Measurements from ENCODE around the gene PTGDR.

PTGDR gene

DNA sequence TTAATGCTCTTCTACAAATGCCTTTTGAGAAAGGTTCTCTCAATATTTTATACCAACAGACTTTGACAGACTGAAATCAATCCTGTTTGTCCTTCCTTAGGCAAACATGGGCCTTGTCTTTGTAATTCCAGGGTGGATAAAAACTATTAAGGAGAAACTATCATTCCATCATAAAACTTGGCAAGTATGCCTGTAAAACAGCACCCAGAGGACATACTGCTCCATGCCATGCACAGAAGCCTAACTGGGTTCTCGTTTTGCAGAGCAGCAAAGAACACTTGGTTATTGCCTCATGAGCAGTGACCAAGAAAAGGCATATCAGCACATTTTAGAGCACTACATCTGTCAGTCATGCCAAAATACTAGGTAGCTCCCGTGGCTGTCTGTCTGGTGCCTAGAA lies 33.8 kb upstream of the PTGDR start:
- no peak for DNase-seq (ENCODE audit: low read depth)
- TF ChIP-seq, protein P1, sequence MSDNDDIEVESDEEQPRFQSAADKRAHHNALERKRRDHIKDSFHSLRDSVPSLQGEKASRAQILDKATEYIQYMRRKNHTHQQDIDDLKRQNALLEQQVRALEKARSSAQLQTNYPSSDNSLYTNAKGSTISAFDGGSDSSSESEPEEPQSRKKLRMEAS (IDR thresholded peaks at IDR 0.05; ENCODE audit: low read depth, low read length) = no peak
- TF ChIP-seq, protein P2, sequence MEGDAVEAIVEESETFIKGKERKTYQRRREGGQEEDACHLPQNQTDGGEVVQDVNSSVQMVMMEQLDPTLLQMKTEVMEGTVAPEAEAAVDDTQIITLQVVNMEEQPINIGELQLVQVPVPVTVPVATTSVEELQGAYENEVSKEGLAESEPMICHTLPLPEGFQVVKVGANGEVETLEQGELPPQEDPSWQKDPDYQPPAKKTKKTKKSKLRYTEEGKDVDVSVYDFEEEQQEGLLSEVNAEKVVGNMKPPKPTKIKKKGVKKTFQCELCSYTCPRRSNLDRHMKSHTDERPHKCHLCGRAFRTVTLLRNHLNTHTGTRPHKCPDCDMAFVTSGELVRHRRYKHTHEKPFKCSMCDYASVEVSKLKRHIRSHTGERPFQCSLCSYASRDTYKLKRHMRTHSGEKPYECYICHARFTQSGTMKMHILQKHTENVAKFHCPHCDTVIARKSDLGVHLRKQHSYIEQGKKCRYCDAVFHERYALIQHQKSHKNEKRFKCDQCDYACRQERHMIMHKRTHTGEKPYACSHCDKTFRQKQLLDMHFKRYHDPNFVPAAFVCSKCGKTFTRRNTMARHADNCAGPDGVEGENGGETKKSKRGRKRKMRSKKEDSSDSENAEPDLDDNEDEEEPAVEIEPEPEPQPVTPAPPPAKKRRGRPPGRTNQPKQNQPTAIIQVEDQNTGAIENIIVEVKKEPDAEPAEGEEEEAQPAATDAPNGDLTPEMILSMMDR (IDR thresholded peaks at IDR 0.05; ENCODE audit: low read depth, low read length) = no peak
- TF ChIP-seq MYC (IDR thresholded peaks at IDR 0.05; ENCODE audit: low read depth, low read length) (no peak), POLR2A (IDR thresholded peaks at IDR 0.05; ENCODE audit: extremely low read depth, insufficient read length) (no peak)
- H3K4me3 ChIP-seq (ENCODE audit: low read depth, low read length) = no peak overlapping the region

DNA sequence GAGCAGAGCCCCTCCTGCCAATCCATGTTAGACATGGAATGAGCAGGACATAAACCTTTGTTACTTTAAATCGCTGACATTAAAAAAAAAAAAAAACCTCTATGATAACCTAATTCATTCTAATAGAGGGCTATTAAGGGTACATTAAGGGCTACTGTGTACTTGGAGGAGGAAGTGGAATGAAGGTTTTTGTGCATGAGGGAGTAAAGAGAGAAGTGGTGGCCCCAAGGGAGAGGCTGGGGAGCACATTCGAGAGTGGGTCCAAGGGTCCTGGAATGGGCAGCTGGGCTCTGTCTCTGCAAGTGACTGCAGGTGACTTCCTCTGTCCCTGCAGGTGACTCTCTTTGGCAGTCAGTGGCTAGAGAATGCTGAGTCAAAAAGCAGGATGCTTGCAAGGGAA lies 32.1 kb upstream of the PTGDR start:
- no peak for DNase-seq (ENCODE audit: low read depth)
- TF ChIP-seq, protein P1 (IDR thresholded peaks at IDR 0.05; ENCODE audit: low read depth, low read length) = no peak
- TF ChIP-seq, protein P2 (IDR thresholded peaks at IDR 0.05; ENCODE audit: low read depth, low read length) = no peak
- TF ChIP-seq POLR2A (IDR thresholded peaks at IDR 0.05; ENCODE audit: extremely low read depth, insufficient read length) (no peak), MYC (IDR thresholded peaks at IDR 0.05; ENCODE audit: low read depth, low read length) (no peak)
- no peak overlapping the region for H3K4me3 ChIP-seq (ENCODE audit: low read depth, low read length)

DNA sequence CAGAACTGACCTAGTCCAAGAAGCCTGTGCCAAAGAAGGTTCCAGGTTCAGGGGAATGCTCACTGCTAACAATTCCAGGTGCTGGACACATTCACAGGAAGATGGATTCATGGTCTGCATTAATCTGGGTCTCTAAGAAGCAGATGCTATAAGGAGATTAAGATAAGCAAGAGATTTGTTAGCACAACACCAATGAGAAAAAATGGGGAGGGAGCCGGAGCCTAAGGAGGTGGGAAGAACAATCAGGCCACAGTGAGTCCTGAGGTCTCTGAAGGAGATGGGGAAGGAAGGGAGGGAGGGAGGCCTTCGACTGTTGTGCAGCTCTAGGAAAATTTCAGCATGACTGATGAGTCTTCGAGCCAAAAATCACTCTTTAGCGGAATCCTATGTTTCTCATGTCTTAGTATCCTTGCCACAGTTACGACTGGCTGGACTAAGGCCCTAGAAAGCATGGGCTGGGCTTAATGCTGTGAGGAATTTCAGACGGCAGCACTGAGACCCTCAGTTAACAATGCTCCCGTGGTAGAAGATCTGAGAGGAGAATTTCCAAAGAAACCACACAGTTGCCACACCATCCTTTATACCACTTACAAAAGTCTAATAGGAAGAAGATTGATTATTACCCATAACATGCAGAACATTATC lies 31.5 kb upstream of the PTGDR start:
- no peak for DNase-seq (ENCODE audit: low read depth)
- no peak overlapping the region for H3K4me3 ChIP-seq (ENCODE audit: low read depth, low read length)
- TF ChIP-seq MYC (IDR thresholded peaks at IDR 0.05; ENCODE audit: low read depth, low read length) = no peak
- TF ChIP-seq, protein P1 (IDR thresholded peaks at IDR 0.05; ENCODE audit: low read depth, low read length) = no peak
- TF ChIP-seq, protein P2 (IDR thresholded peaks at IDR 0.05; ENCODE audit: low read depth, low read length) = no peak
- no peak for TF ChIP-seq POLR2A (IDR thresholded peaks at IDR 0.05; ENCODE audit: extremely low read depth, insufficient read length)

DNA sequence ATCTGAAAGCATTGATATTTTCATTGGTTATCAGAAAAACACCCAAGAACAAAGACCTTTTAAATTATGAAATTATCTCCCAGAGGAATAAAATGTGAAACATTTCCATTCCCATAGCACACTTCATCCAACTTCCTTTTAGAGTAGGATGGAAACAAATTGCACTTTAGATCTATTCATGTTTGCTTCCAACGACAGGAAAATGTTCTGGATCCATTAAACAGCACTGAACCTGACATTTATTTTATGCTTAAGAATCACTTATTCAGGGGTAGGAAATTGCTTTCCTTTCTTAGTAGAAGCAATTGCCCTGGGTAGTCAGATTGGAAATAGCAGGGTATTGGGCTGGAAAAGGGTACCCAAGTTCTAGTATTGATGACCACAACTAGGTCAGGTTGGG lies 28.8 kb upstream of the PTGDR start:
- no peak for TF ChIP-seq MYC (IDR thresholded peaks at IDR 0.05; ENCODE audit: low read depth, low read length)
- TF ChIP-seq, protein P1 (IDR thresholded peaks at IDR 0.05; ENCODE audit: low read depth, low read length) = no peak
- H3K4me3 ChIP-seq (ENCODE audit: low read depth, low read length) = no peak overlapping the region
- no peak for DNase-seq (ENCODE audit: low read depth)

DNA sequence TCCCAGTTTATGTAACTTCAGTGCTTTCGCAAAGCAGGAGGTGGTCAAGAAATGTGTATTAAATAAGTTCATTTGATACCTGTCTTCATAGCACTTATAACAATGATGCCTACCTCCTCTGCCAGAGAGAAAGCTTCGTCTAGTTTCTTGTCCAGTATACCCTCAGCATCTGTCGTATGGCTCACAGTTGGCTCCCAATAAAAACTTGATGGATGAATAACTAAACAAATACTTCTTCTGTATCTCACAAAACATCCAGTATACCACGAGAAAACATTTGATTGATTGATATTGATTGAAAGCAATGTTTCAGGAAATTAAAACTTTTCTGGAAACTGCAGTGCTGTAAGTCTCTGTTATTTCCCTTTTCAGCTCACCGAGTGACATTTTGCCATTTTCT lies 26.9 kb upstream of the PTGDR start:
- H3K4me3 ChIP-seq (ENCODE audit: low read depth, low read length) = no peak overlapping the region
- TF ChIP-seq POLR2A (IDR thresholded peaks at IDR 0.05; ENCODE audit: extremely low read depth, insufficient read length) (no peak), MYC (IDR thresholded peaks at IDR 0.05; ENCODE audit: low read depth, low read length) (no peak)
- TF ChIP-seq, protein P2 (IDR thresholded peaks at IDR 0.05; ENCODE audit: low read depth, low read length) = no peak
- TF ChIP-seq, protein P1 (IDR thresholded peaks at IDR 0.05; ENCODE audit: low read depth, low read length) = no peak
- DNase-seq (ENCODE audit: low read depth) = no peak

DNA sequence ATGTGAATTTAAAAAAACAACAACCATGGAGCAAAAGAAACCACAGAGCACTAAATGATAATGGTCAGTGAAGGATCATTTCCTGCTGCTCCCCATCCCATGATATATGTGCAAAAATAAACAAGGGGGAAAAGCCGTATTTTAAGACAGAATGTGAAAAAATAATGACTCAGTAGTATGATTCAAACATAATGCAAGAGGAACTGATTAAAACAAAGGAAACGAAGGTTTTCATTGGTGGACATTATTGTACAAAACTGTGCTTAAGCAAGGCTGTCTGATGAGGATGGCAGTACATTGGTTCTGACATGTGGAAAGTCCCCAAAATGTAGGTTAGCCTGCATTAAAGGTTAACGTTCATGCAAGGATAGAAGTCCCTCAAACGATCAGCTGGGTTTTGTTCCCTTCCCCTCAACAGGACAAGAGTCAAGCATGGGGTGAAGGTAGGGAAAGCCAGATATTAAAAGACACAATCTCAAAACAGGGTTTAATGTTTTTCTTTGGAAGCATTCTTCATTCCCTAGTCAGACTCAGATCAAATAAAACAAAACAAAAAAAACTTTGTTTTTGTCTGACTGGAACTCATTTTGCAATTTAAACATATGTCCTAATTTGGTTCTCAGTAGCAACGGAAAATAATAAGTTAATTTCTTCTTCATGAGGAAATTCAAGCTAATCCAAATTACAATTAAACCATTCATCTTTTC lies 26.3 kb upstream of the PTGDR start:
- no peak for DNase-seq (ENCODE audit: low read depth)
- no peak overlapping the region for H3K4me3 ChIP-seq (ENCODE audit: low read depth, low read length)
- TF ChIP-seq MYC (IDR thresholded peaks at IDR 0.05; ENCODE audit: low read depth, low read length) (no peak), POLR2A (IDR thresholded peaks at IDR 0.05; ENCODE audit: extremely low read depth, insufficient read length) (no peak)
- TF ChIP-seq, protein P2 (IDR thresholded peaks at IDR 0.05; ENCODE audit: low read depth, low read length) = no peak
- TF ChIP-seq, protein P1 (IDR thresholded peaks at IDR 0.05; ENCODE audit: low read depth, low read length) = no peak
